Bronchial epithelial cell (primary cell): Measurements from ENCODE around the gene CDH2. TPM values are rescaled to one million over a fixed set of nuclear protein-coding genes. Genes with fewer than 3 reads are reported as not detected.

Experiments used
- DNase-seq: peaks from one replicate; pipeline ENCODE4 v3.0.0-alpha.2; 2010; ENCODE audit warnings: low read depth
- FAIRE-seq: peaks from 2 replicates; lab custom pipeline; 2011; peaks lifted over from hg19 to GRCh38; lab: Jason Lieb, UNC
- H3K27me3 ChIP-seq: 2 replicates; pipeline ENCODE4 v1.5.1; 2011; ENCODE audit warnings: low read length; ENCODE audit not compliant: control insufficient read depth, insufficient read depth
- H3K36me3 ChIP-seq: 2 replicates; pipeline ENCODE4 v1.5.1; 2011; ENCODE audit warnings: low read length; ENCODE audit not compliant: control insufficient read depth, insufficient read depth
- H3K4me3 ChIP-seq: 2 replicates; pipeline ENCODE4 v1.5.1; 2011; ENCODE audit warnings: mild to moderate bottlenecking, low read depth, low read length, control low read depth
- CTCF ChIP-seq: IDR thresholded peaks from 2 replicates; pipeline ENCODE4 v1.5.1; 2011; ENCODE audit warnings: mild to moderate bottlenecking, moderate library complexity, low read length, control low read depth, inconsistent platforms; ENCODE audit not compliant: insufficient read depth, severe bottlenecking
- total RNA-seq: library from RNA; depleted of rRNA; stranded (reverse); fragments of >200 nt; gene quantifications from 2 replicates; pipeline ENCODE4 v1.2.1, GENCODE V29; 2014

CDH2 gene
- total RNA-seq, 1 donor from 2014 or later = 0.79 TPM

- no peak for TF ChIP-seq CTCF
- Histone ChIP-seq H3K27me3 (no peaks in the 10 kb centered on the region), H3K36me3 (no peaks in the 10 kb centered on the region), H3K4me3 (no peak overlapping the region)
- DNase-seq (peak; percentile 12), FAIRE-seq (no peak)
Measured at GRCh38 chr18:28183418-28184078, 6.6 kb upstream of the CDH2 start.

GRCh38 chr18:28181616-28182015 lies 4.7 kb upstream of the CDH2 start:
- no peak overlapping the region for H3K4me3 ChIP-seq
- no peak for TF ChIP-seq CTCF
- H3K36me3 ChIP-seq = no peaks in the 10 kb centered on the region
- no peak for DNase-seq
- H3K27me3 ChIP-seq = no peaks in the 10 kb centered on the region
- no peak for FAIRE-seq

- H3K36me3 ChIP-seq = no peaks in the 10 kb centered on the region
- no peak for FAIRE-seq
- no peak for DNase-seq
- no peak for TF ChIP-seq CTCF
- no peak overlapping the region for H3K4me3 ChIP-seq
- H3K27me3 ChIP-seq = peaks cover 10% of the 10 kb centered on the region
Measured at GRCh38 chr18:28178720-28179119, 1.8 kb upstream of the CDH2 start.

- Histone ChIP-seq H3K27me3 (peaks cover 10% of the 10 kb centered on the region), H3K36me3 (no peaks in the 10 kb centered on the region), H3K4me3 (peak overlapping the region; percentile 45)
- FAIRE-seq (no peak), DNase-seq (peak; percentile 10)
- peak; percentile 28 for TF ChIP-seq CTCF
Measured at GRCh38 chr18:28177828-28178635, 1.1 kb upstream of the CDH2 start.

GRCh38 chr18:28176698-28176947 lies 307 bp downstream of the CDH2 start:
- DNase-seq = no peak
- Histone ChIP-seq H3K27me3 (peaks cover 10% of the 10 kb centered on the region), H3K36me3 (no peaks in the 10 kb centered on the region), H3K4me3 (peak overlapping the region; percentile 45)
- TF ChIP-seq CTCF = no peak
- FAIRE-seq = no peak
